ENCODE results near the gene CKS1B. TPM values are rescaled to one million over a fixed set of nuclear protein-coding genes. Genes with fewer than 3 reads are reported as not detected.

The CKS1B gene
- total RNA-seq, 1 donor from 2014 or later: 72.4 TPM

DNA sequence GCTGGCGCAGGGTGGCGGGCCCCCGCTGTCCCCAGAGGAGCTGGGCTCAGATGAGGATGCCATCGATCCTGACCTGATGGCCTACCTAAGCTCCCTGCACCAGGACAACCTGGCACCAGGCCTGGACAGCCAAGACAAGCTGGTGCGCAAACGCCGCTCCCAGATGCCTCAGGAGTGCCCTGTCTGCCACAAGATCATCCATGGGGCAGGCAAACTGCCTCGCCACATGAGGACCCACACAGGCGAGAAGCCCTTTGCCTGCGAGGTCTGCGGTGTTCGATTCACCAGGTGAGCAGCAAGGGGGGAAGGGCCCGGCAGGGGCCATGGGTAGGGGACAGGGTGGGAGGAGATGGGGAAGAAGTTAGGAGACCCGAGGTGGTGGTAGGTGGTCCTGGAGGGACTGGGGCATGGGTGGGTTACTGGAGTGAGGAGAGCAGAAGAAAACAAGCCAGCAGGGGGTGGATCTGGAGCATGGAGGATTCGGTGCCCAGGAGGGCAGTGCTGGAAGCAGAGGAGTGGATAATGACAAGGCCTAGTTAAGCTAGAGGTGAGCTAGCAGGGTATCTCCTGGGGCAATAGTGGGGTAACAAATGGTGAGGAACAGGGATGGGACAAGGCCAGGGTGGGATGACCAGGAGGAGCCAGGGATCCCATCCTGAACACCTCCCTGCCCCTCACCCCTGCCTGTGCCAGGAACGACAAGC lies 41.2 kb downstream of the CKS1B start:
- DNase-seq (ENCODE audit: low read depth): no peak

DNA sequence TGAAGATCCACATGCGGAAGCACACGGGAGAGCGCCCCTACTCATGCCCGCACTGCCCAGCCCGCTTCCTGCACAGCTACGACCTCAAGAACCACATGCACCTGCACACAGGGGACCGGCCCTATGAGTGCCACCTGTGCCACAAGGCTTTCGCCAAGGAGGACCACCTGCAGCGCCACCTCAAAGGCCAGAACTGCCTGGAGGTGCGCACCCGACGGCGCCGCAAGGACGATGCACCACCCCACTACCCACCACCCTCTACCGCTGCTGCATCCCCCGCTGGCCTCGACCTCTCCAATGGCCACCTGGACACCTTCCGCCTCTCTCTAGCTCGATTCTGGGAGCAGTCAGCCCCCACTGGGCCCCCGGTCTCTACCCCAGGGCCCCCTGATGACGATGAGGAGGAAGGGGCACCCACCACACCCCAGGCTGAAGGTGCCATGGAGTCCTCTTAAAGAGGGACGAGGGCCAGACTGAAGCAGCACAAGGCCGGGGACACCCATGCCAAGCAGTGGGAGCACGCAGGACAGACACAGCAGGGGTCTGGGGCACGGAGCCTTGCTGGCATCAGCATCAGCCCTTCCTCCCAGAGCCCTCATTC lies 41.9 kb downstream of the CKS1B start:
- TF ChIP-seq, protein P1, sequence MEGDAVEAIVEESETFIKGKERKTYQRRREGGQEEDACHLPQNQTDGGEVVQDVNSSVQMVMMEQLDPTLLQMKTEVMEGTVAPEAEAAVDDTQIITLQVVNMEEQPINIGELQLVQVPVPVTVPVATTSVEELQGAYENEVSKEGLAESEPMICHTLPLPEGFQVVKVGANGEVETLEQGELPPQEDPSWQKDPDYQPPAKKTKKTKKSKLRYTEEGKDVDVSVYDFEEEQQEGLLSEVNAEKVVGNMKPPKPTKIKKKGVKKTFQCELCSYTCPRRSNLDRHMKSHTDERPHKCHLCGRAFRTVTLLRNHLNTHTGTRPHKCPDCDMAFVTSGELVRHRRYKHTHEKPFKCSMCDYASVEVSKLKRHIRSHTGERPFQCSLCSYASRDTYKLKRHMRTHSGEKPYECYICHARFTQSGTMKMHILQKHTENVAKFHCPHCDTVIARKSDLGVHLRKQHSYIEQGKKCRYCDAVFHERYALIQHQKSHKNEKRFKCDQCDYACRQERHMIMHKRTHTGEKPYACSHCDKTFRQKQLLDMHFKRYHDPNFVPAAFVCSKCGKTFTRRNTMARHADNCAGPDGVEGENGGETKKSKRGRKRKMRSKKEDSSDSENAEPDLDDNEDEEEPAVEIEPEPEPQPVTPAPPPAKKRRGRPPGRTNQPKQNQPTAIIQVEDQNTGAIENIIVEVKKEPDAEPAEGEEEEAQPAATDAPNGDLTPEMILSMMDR (IDR thresholded peaks at IDR 0.05; ENCODE audit: insufficient read depth, low read length, poor library complexity, severe bottlenecking): no peak
- H3K27me3 ChIP-seq (ENCODE audit: control insufficient read depth, insufficient read depth, low read length): no peaks in the 10 kb centered on the region
- H3K4me3 ChIP-seq (ENCODE audit: low read depth, low read length): no peak overlapping the region
- no peak for DNase-seq (ENCODE audit: low read depth)
- H3K36me3 ChIP-seq (ENCODE audit: control insufficient read depth, insufficient read depth, low read length): no peaks in the 10 kb centered on the region

More for the DNA sequence above, 41.2 kb downstream of the CKS1B start:
- TF ChIP-seq, protein P1 (IDR thresholded peaks at IDR 0.05; ENCODE audit: insufficient read depth, low read length, poor library complexity, severe bottlenecking): no peak
- Histone ChIP-seq H3K27me3 (ENCODE audit: control insufficient read depth, insufficient read depth, low read length) (no peaks in the 10 kb centered on the region), H3K4me3 (ENCODE audit: low read depth, low read length) (no peak overlapping the region), H3K36me3 (ENCODE audit: control insufficient read depth, insufficient read depth, low read length) (no peaks in the 10 kb centered on the region)

DNA sequence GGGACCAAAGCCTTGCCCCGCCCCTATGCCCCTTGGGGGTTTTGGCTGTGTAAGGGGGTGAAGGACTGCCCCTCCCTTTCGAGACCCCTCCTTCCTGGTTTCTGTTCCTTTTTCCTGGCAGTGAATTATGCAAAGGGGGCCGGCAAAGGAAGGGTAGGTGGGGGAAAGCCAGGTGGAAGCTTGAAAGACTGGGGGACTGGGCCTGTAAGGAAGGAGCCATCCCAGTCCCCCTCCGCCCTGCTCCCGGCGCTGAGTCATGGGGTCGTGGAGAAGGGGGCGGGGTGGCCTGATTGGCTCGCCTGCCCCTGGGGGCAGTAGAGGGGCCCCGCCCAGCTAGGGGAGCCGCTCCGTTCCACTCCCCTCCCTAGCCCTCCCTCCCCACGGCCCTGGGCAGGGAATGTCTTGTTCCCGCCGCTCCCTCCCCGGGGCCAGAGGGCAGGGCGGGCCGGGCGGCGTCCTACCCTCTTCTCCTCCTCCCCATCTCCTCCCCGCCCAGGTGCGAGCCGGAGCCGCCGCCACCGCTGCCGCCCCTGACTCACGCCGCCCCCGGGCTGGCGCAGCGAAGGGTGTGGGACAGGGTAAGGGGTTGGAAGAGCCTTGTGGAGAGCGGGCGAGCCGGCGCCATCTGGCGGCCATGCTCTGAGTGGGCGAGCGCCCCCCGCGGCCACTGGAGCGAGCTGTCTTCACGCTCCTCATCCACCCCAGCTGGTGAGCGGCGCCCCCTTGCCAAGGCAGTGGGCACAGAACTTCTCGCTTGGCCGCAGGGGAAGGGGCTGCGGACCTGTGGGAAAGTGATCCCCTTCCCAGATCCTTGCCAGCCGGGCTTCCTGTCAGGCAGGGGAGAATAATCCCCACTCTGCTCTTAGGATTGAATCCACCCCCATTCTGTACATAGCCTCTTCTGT lies 42.8 kb downstream of the CKS1B start:
- no peak for DNase-seq (ENCODE audit: low read depth)
- TF ChIP-seq, protein P1 (IDR thresholded peaks at IDR 0.05; ENCODE audit: insufficient read depth, low read length, poor library complexity, severe bottlenecking): peak; percentile 100
- H3K27me3 ChIP-seq (ENCODE audit: control insufficient read depth, insufficient read depth, low read length): no peaks in the 10 kb centered on the region
- no peak overlapping the region for H3K4me3 ChIP-seq (ENCODE audit: low read depth, low read length)
- no peaks in the 10 kb centered on the region for H3K36me3 ChIP-seq (ENCODE audit: control insufficient read depth, insufficient read depth, low read length)

DNA sequence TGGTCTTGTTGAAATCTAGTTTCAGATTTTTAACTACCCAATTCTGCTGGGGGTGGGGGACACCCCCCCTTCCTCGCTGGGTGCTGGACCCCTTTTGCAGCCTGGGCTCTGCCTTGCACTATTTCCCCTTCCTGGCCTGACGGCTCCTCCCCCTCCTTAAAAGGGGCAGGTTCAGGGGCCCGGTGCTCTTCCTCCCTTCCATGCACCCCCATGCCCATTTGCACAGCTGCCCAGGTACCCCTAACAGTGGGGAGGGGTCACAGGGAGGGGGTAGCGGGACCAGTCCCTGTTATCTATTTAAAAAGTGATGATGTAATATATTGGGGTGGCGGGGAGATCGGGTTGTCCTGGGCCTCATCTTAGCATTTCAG lies 43.5 kb downstream of the CKS1B start:
- H3K36me3 ChIP-seq (ENCODE audit: control insufficient read depth, insufficient read depth, low read length): no peaks in the 10 kb centered on the region
- H3K4me3 ChIP-seq (ENCODE audit: low read depth, low read length): no peak overlapping the region
- TF ChIP-seq, protein P1 (IDR thresholded peaks at IDR 0.05; ENCODE audit: insufficient read depth, low read length, poor library complexity, severe bottlenecking): no peak
- H3K27me3 ChIP-seq (ENCODE audit: control insufficient read depth, insufficient read depth, low read length): no peaks in the 10 kb centered on the region
- DNase-seq (ENCODE audit: low read depth): no peak

DNA sequence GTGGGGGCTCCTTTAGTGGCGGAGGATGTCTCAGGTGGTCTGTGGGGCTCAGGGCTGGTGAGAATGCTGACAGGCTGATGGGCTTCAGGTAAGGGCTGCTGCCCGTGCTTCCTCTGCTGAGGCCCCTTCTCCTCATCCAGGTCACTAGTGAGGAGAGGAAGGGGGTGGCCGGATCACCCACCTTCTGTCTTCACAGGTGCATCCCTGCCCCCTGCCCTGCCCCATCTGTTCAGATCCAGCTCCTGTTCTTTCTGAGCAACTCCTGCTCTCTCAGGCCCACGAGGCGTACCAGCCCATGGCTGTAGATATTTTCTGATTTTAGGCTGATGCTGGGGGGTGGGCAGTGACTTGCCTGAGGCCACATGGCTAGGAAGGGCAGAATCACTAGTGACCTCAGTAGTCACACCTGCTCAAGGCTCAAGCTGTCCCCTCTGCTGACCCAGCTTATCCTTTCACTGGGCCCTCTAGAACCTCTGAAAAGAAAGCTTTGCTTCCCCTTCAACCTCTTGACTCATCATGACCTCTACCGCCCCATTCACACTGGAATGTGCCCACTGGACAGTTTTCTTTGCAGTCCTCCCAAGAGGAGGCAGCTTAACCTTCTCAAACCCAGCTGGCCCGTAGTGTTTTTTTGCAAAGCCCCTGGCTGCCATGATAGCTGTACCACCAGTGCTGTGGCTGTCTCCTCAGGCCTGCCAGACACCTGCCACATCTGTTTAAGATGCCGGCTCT lies 44.3 kb downstream of the CKS1B start:
- TF ChIP-seq, protein P1 (IDR thresholded peaks at IDR 0.05; ENCODE audit: insufficient read depth, low read length, poor library complexity, severe bottlenecking): no peak
- Histone ChIP-seq H3K4me3 (ENCODE audit: low read depth, low read length) (no peak overlapping the region), H3K27me3 (ENCODE audit: control insufficient read depth, insufficient read depth, low read length) (no peaks in the 10 kb centered on the region), H3K36me3 (ENCODE audit: control insufficient read depth, insufficient read depth, low read length) (no peaks in the 10 kb centered on the region)
- no peak for DNase-seq (ENCODE audit: low read depth)
